HEK293 (cell line): ENCODE measurements around the gene SH3BP5.

Experiments used
- KLF1 ChIP-seq: fragments of 450-650 bp; formaldehyde crosslinking; IDR thresholded peaks from 2 replicates; pipeline ENCODE4 v1.5.1; 2016; ENCODE audit warnings: missing biosample characterization, missing genetic modification characterization
- MYNN ChIP-seq: fragments of 450-650 bp; formaldehyde crosslinking; IDR thresholded peaks from 2 replicates; pipeline ENCODE4 v1.5.1; 2016; ENCODE audit warnings: missing biosample characterization, missing genetic modification characterization, borderline replicate concordance
- REPIN1 ChIP-seq: fragments of 450-650 bp; formaldehyde crosslinking; IDR thresholded peaks from 2 replicates; pipeline ENCODE4 v1.5.1; 2017; ENCODE audit warnings: missing biosample characterization, missing genetic modification characterization, low read depth
- WT1 ChIP-seq: fragments of 450-650 bp; formaldehyde crosslinking; IDR thresholded peaks from 2 replicates; pipeline ENCODE4 v1.5.1; 2016; ENCODE audit warnings: missing biosample characterization, missing genetic modification characterization
- YY1 ChIP-seq: fragments of 450-650 bp; formaldehyde crosslinking; IDR thresholded peaks from 2 replicates; pipeline ENCODE4 v1.5.1; 2018; ENCODE audit warnings: missing biosample characterization, missing genetic modification characterization
- ZBTB17 ChIP-seq: fragments of 450-650 bp; formaldehyde crosslinking; IDR thresholded peaks from 2 replicates; pipeline ENCODE4 v1.5.1; 2016; ENCODE audit warnings: missing biosample characterization, missing genetic modification characterization
- ZFHX2 ChIP-seq: fragments of 450-650 bp; formaldehyde crosslinking; conservative IDR thresholded peaks from 2 replicates; pipeline ENCODE4 v1.5.1; 2016; ENCODE audit warnings: missing biosample characterization, missing genetic modification characterization
- ZNF10 ChIP-seq: fragments of 450-650 bp; formaldehyde crosslinking; IDR thresholded peaks from 2 replicates; pipeline ENCODE4 v1.5.1; 2017; ENCODE audit warnings: missing biosample characterization, missing genetic modification characterization
- ZNF132 ChIP-seq: fragments of 450-650 bp; formaldehyde crosslinking; IDR thresholded peaks from 2 replicates; pipeline ENCODE4 v1.5.1; 2017; ENCODE audit warnings: missing biosample characterization, missing genetic modification characterization, borderline replicate concordance
- ZNF274 ChIP-seq, 2 experiments: fragments of 200-500 bp in 1 of 2; fragments of 450-650 bp in 1 of 2; sonication (Bioruptor generic) in 1 of 2; formaldehyde crosslinking in 1 of 2; IDR thresholded peaks; 2 replicates each; pipeline versions ENCODE4 v1.5.1 to v1.6.1; 2014 to 2016; ENCODE audit warnings: borderline replicate concordance in 1 of 2, inconsistent platforms in 1 of 2, low read length in 1 of 2, missing biosample characterization in 1 of 2, missing genetic modification characterization in 1 of 2
- ZNF335 ChIP-seq: fragments of 450-650 bp; formaldehyde crosslinking; conservative IDR thresholded peaks from 2 replicates; pipeline ENCODE4 v1.5.1; 2016; ENCODE audit warnings: missing biosample characterization, missing genetic modification characterization
- ZNF350 ChIP-seq: fragments of 450-650 bp; formaldehyde crosslinking; IDR thresholded peaks from 2 replicates; pipeline ENCODE4 v1.5.0; 2017; ENCODE audit warnings: missing biosample characterization, mild to moderate bottlenecking, missing genetic modification characterization
- ZNF37A ChIP-seq: fragments of 450-650 bp; IDR thresholded peaks from 2 replicates; pipeline ENCODE4 v1.5.1; 2018; ENCODE audit warnings: missing biosample characterization, missing genetic modification characterization
- ZNF391 ChIP-seq: fragments of 450-650 bp; formaldehyde crosslinking; IDR thresholded peaks from 2 replicates; pipeline ENCODE4 v1.5.1; 2016; ENCODE audit warnings: low read depth, missing biosample characterization, missing genetic modification characterization, borderline replicate concordance
- ZNF514 ChIP-seq: fragments of 450-650 bp; formaldehyde crosslinking; IDR thresholded peaks from 2 replicates; pipeline ENCODE4 v1.5.1; 2016; ENCODE audit warnings: missing biosample characterization, missing genetic modification characterization
- ZNF548 ChIP-seq: fragments of 450-650 bp; formaldehyde crosslinking; IDR thresholded peaks from 2 replicates; pipeline ENCODE4 v1.5.1; 2016; ENCODE audit warnings: missing biosample characterization, missing genetic modification characterization
- ZNF555 ChIP-seq: fragments of 450-650 bp; formaldehyde crosslinking; conservative IDR thresholded peaks from 2 replicates; pipeline ENCODE4 v1.5.1; 2017; ENCODE audit warnings: missing biosample characterization, mild to moderate bottlenecking, missing genetic modification characterization, inconsistent platforms
- ZNF600 ChIP-seq: fragments of 450-650 bp; formaldehyde crosslinking; IDR thresholded peaks from 2 replicates; pipeline ENCODE4 v1.5.1; 2016; ENCODE audit warnings: missing biosample characterization, missing genetic modification characterization
- ZNF660 ChIP-seq: fragments of 450-650 bp; IDR thresholded peaks from 2 replicates; pipeline ENCODE4 v1.5.1; 2018; ENCODE audit warnings: missing biosample characterization, mild to moderate bottlenecking, missing genetic modification characterization
- ZNF707 ChIP-seq: fragments of 450-650 bp; formaldehyde crosslinking; IDR thresholded peaks from 2 replicates; pipeline ENCODE4 v1.5.1; 2016; ENCODE audit warnings: missing biosample characterization, missing genetic modification characterization
- ZNF785 ChIP-seq: fragments of 450-650 bp; formaldehyde crosslinking; IDR thresholded peaks from 2 replicates; pipeline ENCODE4 v1.5.1; 2016; ENCODE audit warnings: missing biosample characterization, missing genetic modification characterization
- TF ChIP-seq, protein P1 (sequence below): fragments of 450-650 bp; formaldehyde crosslinking; IDR thresholded peaks from 2 replicates; pipeline ENCODE4 v1.5.1; 2016; ENCODE audit warnings: missing biosample characterization, missing genetic modification characterization
- TF ChIP-seq, protein P2 (sequence below): fragments of 450-650 bp; formaldehyde crosslinking; IDR thresholded peaks from 2 replicates; pipeline ENCODE4 v1.5.1; 2016; ENCODE audit warnings: missing biosample characterization, missing genetic modification characterization
- TF ChIP-seq, protein P3 (sequence below): fragments of 450-650 bp; formaldehyde crosslinking; IDR thresholded peaks from 2 replicates; pipeline ENCODE4 v1.5.1; 2017; ENCODE audit warnings: missing biosample characterization, missing genetic modification characterization

Gene SH3BP5

DNA sequence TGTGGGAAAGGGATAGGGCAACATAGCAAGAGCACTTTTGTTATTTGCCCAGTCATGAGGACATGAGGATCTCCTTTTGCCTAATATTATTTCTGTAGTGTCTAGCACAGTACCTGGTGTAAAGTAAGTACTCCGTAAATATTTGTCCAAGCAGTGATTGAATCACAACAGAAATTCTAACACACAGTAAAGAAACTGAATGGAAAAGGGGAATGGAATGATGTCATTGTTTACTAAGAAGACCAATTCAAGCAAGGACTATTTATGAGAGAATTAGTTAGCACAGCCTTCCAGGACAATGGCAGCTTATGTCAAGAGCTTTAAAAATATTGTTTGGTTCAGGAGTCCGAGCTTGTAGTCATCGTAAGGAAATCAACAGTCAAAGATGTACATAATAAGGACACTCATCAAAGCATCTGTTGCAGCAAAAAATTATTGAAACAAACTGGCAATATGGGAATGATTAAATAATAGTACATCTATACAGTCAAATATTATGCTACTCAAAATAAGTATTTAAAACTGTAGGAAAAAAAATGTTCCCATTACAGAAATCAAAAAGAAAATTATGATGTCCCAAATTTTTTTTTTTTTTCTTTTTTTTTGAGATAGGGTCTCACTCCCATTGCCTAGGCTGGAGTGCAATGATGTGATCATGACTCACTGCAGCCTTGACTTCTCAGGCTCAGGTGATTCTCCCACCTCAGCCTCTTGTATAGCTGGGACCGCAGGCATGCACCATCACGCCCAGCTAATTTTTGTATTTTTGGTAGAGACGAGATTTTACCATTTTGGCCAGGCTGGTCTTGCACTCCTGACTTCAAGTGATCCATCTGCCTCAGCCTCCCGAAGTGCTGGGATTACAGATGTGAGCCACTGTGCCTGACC, 108.5 kb downstream of the SH3BP5 start (continued):
- TF ChIP-seq, protein P1, sequence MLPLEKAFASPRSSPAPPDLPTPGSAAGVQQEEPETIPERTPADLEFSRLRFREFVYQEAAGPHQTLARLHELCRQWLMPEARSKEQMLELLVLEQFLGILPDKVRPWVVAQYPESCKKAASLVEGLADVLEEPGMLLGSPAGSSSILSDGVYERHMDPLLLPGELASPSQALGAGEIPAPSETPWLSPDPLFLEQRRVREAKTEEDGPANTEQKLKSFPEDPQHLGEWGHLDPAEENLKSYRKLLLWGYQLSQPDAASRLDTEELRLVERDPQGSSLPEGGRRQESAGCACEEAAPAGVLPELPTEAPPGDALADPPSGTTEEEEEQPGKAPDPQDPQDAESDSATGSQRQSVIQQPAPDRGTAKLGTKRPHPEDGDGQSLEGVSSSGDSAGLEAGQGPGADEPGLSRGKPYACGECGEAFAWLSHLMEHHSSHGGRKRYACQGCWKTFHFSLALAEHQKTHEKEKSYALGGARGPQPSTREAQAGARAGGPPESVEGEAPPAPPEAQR (tag by site-specific recombination), result no peak
- TF ChIP-seq ZNF707 (tag by site-specific recombination), result no peak
- TF ChIP-seq ZNF391, result no peak
- 0 out of 2 replicates have a peak, but pooled peaks have one; percentile 26 for TF ChIP-seq ZBTB17 (tag by site-specific recombination)
- TF ChIP-seq, protein P2, sequence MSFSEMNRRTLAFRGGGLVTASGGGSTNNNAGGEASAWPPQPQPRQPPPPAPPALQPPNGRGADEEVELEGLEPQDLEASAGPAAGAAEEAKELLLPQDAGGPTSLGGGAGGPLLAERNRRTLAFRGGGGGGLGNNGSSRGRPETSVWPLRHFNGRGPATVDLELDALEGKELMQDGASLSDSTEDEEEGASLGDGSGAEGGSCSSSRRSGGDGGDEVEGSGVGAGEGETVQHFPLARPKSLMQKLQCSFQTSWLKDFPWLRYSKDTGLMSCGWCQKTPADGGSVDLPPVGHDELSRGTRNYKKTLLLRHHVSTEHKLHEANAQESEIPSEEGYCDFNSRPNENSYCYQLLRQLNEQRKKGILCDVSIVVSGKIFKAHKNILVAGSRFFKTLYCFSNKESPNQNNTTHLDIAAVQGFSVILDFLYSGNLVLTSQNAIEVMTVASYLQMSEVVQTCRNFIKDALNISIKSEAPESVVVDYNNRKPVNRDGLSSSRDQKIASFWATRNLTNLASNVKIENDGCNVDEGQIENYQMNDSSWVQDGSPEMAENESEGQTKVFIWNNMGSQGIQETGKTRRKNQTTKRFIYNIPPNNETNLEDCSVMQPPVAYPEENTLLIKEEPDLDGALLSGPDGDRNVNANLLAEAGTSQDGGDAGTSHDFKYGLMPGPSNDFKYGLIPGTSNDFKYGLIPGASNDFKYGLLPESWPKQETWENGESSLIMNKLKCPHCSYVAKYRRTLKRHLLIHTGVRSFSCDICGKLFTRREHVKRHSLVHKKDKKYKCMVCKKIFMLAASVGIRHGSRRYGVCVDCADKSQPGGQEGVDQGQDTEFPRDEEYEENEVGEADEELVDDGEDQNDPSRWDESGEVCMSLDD (tag by site-specific recombination), result no peak
- no peak for TF ChIP-seq ZNF350 (tag by site-specific recombination)
- no peak for TF ChIP-seq ZNF548 (tag by site-specific recombination)
- TF ChIP-seq ZNF660 (tag by site-specific recombination), result peak; percentile 99
- TF ChIP-seq MYNN (tag by site-specific recombination), result no peak
- TF ChIP-seq KLF1, result no peak
- TF ChIP-seq REPIN1 (tag by site-specific recombination), result no peak
- TF ChIP-seq ZNF555, result no peak
- no peak for TF ChIP-seq ZNF335 (tag by site-specific recombination)
- TF ChIP-seq ZNF37A, result no peak
- no peak for TF ChIP-seq ZNF132
- no peak for TF ChIP-seq ZFHX2
- no peak for TF ChIP-seq ZNF274 (IDR thresholded peaks at IDR 0.05; ENCODE audit: low read length)
- no peak for TF ChIP-seq ZNF274 (tag by site-specific recombination; IDR thresholded peaks at IDR 0.05; ENCODE audit: borderline replicate concordance)
- no peak for TF ChIP-seq WT1 (tag by site-specific recombination)
- no peak for TF ChIP-seq ZNF514
- TF ChIP-seq ZNF785 (tag by site-specific recombination), result no peak
- no peak for TF ChIP-seq ZNF10
- no peak for TF ChIP-seq YY1 (tag by site-specific recombination)
- peak; percentile 33; the same call in 1 of the 2 replicates for TF ChIP-seq ZNF600 (tag by site-specific recombination)
- TF ChIP-seq, protein P3, sequence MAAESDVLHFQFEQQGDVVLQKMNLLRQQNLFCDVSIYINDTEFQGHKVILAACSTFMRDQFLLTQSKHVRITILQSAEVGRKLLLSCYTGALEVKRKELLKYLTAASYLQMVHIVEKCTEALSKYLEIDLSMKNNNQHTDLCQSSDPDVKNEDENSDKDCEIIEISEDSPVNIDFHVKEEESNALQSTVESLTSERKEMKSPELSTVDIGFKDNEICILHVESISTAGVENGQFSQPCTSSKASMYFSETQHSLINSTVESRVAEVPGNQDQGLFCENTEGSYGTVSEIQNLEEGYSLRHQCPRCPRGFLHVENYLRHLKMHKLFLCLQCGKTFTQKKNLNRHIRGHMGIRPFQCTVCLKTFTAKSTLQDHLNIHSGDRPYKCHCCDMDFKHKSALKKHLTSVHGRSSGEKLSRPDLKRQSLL (tag by site-specific recombination), result no peak
